Endodermal cell (in vitro differentiated cells): ENCODE measurements around the gene HMGCS2. TPM values are rescaled to one million over a fixed set of nuclear protein-coding genes. Genes with fewer than 3 reads are reported as not detected.

ENCODE experiments used
- DNase-seq: peaks from one replicate; pipeline ENCODE4 v3.0.0-alpha.2; 2017
- H3K27ac ChIP-seq: 2 replicates; pipeline ENCODE4 v1.5.1; 2013; ENCODE audit warnings: mild to moderate bottlenecking, low read depth, low read length, moderate library complexity
- H3K27me3 ChIP-seq: 2 replicates; pipeline ENCODE4 v1.6.1; 2013; ENCODE audit warnings: mild to moderate bottlenecking, low read length, moderate library complexity; ENCODE audit not compliant: insufficient read depth, control insufficient read depth, poor library complexity, severe bottlenecking
- H3K36me3 ChIP-seq: 2 replicates; pipeline ENCODE4 v1.7.0; 2013; ENCODE audit warnings: mild to moderate bottlenecking, low read length, moderate library complexity; ENCODE audit not compliant: control insufficient read depth, insufficient read depth
- H3K4me1 ChIP-seq: one replicate; pipeline ENCODE4 v1.7.0; 2013; ENCODE audit warnings: low read length; ENCODE audit not compliant: control insufficient read depth, insufficient read depth
- H3K4me3 ChIP-seq: 2 replicates; pipeline ENCODE4 v1.5.1; 2013; ENCODE audit warnings: mild to moderate bottlenecking, low read length, moderate library complexity
- H3K9ac ChIP-seq: 2 replicates; pipeline ENCODE4 v1.6.1; 2013; ENCODE audit warnings: mild to moderate bottlenecking, low read length, moderate library complexity; ENCODE audit not compliant: poor library complexity, severe bottlenecking; ENCODE audit errors: extremely low read depth
- H3K9me3 ChIP-seq: 2 replicates; pipeline ENCODE4 v1.6.1; 2013; ENCODE audit warnings: mild to moderate bottlenecking, low read length, moderate library complexity; ENCODE audit not compliant: control insufficient read depth
- H3K27ac Mint-ChIP-seq: 2 replicates; pipeline ENCODE4 v1.8.0; 2020; ENCODE audit warnings: mixed read lengths
- H3K27me3 Mint-ChIP-seq: 2 replicates; pipeline ENCODE4 v1.8.0; 2021; ENCODE audit warnings: mild to moderate bottlenecking, mixed read lengths; ENCODE audit not compliant: insufficient read depth
- H3K36me3 Mint-ChIP-seq: 2 replicates; pipeline ENCODE4 v1.8.0; 2020; ENCODE audit warnings: low read depth, mixed read lengths
- H3K4me1 Mint-ChIP-seq: 2 replicates; pipeline ENCODE4 v1.8.0; 2020; ENCODE audit warnings: mixed read lengths
- H3K4me3 Mint-ChIP-seq: 2 replicates; pipeline ENCODE4 v1.8.0; 2020; ENCODE audit warnings: mild to moderate bottlenecking, moderate library complexity, mixed read lengths
- H3K9me3 Mint-ChIP-seq: 2 replicates; pipeline ENCODE4 v1.8.0; 2020; ENCODE audit warnings: mild to moderate bottlenecking, mixed read lengths
- WGBS, 2 experiments: methylation state at CpG; one replicate each; pipeline versions ENCODE4 v1.1.5 to v1.1.7; 2013; ENCODE audit warnings: missing lambda C conversion rate in 2 of 2, mixed read lengths in 1 of 2; ENCODE audit not compliant: insufficient coverage in 1 of 2, insufficient read length in 1 of 2; 5-methylcytosine and 5-hydroxymethylcytosine counted together
- total RNA-seq, 2 donors: library from RNA; stranded (reverse); fragmentation: NEBNext Ultra II Directional in 1 of 2; extraction: Animal tissue kit (Norgen Biotek cat#: 25700) in 1 of 2; gene quantifications; 2 replicates in 1 of 2; 3 replicates in 1 of 2; pipeline ENCODE4 v1.2.1, GENCODE V29; 2021
- TF ChIP-seq, protein P1 (sequence below): fragments of 200-600 bp; sonication (generic); conservative IDR thresholded peaks from 2 replicates; pipeline ENCODE4 v1.5.0; 2021; ENCODE audit warnings: antibody characterized with exemption, mild to moderate bottlenecking

HMGCS2 gene
- total RNA-seq, 2 donors from 2014 or later: not detected

GRCh38 chr1:119797606-119798005, 28.9 kb upstream of the HMGCS2 start:
- Histone ChIP-seq H3K27ac (no peak overlapping the region), H3K27me3 (no peaks in the 10 kb centered on the region), H3K36me3 (no peaks in the 10 kb centered on the region), H3K4me1 (peaks cover 4% of the 10 kb centered on the region), H3K9me3 (no peaks in the 10 kb centered on the region), H3K4me3 (no peak overlapping the region), H3K9ac (no peak overlapping the region)
- DNase-seq: no peak
- Mint-ChIP-seq H3K36me3 (no peaks in the 10 kb centered on the region), H3K27ac (no peak overlapping the region), H3K4me3 (no peak overlapping the region), H3K27me3 (no peaks in the 10 kb centered on the region), H3K4me1 (peaks cover 11% of the 10 kb centered on the region), H3K9me3 (no peaks in the 10 kb centered on the region)
- 93 to 98% methylated on average over 4 to 7 of the region's 7 CpGs for WGBS, 2 experiments
- TF ChIP-seq, protein P1, sequence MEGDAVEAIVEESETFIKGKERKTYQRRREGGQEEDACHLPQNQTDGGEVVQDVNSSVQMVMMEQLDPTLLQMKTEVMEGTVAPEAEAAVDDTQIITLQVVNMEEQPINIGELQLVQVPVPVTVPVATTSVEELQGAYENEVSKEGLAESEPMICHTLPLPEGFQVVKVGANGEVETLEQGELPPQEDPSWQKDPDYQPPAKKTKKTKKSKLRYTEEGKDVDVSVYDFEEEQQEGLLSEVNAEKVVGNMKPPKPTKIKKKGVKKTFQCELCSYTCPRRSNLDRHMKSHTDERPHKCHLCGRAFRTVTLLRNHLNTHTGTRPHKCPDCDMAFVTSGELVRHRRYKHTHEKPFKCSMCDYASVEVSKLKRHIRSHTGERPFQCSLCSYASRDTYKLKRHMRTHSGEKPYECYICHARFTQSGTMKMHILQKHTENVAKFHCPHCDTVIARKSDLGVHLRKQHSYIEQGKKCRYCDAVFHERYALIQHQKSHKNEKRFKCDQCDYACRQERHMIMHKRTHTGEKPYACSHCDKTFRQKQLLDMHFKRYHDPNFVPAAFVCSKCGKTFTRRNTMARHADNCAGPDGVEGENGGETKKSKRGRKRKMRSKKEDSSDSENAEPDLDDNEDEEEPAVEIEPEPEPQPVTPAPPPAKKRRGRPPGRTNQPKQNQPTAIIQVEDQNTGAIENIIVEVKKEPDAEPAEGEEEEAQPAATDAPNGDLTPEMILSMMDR: no peak

DNA sequence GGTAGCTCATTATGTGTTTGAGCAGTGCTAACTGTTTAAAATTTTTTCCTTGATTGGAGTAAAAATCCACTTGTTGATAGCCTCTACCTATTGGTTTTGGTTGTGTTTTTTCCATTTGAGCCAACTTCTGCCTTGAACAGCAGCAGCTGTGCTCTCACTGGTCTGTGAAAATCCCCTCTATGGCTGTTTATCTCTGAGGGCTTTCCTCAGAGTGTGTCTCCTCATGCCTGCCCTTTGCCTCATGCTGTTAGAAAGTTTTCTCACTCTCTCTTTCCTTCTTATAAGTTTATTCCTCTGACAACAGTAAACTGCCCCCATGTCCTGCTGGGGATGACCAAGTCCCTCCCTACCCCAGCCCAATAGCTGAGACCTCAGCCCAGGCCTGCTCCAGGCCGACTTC, 28.5 kb upstream of the HMGCS2 start:
- H3K4me3 ChIP-seq: no peak overlapping the region
- peaks cover 4% of the 10 kb centered on the region for H3K4me1 ChIP-seq
- TF ChIP-seq, protein P1: no peak
- no peak overlapping the region for H3K4me3 Mint-ChIP-seq
- WGBS, 2 experiments: 94% methylated on average over 1 of the region's 1 CpG; no CpG with 5 or more reads in 1 of the 2 experiments
- no peak overlapping the region for H3K27ac ChIP-seq
- no peak overlapping the region for H3K9ac ChIP-seq
- peaks cover 11% of the 10 kb centered on the region for H3K4me1 Mint-ChIP-seq
- no peaks in the 10 kb centered on the region for H3K27me3 ChIP-seq
- H3K27me3 Mint-ChIP-seq: no peaks in the 10 kb centered on the region
- no peaks in the 10 kb centered on the region for H3K36me3 Mint-ChIP-seq
- DNase-seq: no peak
- no peaks in the 10 kb centered on the region for H3K9me3 Mint-ChIP-seq
- no peak overlapping the region for H3K27ac Mint-ChIP-seq
- no peaks in the 10 kb centered on the region for H3K9me3 ChIP-seq
- H3K36me3 ChIP-seq: no peaks in the 10 kb centered on the region

DNA sequence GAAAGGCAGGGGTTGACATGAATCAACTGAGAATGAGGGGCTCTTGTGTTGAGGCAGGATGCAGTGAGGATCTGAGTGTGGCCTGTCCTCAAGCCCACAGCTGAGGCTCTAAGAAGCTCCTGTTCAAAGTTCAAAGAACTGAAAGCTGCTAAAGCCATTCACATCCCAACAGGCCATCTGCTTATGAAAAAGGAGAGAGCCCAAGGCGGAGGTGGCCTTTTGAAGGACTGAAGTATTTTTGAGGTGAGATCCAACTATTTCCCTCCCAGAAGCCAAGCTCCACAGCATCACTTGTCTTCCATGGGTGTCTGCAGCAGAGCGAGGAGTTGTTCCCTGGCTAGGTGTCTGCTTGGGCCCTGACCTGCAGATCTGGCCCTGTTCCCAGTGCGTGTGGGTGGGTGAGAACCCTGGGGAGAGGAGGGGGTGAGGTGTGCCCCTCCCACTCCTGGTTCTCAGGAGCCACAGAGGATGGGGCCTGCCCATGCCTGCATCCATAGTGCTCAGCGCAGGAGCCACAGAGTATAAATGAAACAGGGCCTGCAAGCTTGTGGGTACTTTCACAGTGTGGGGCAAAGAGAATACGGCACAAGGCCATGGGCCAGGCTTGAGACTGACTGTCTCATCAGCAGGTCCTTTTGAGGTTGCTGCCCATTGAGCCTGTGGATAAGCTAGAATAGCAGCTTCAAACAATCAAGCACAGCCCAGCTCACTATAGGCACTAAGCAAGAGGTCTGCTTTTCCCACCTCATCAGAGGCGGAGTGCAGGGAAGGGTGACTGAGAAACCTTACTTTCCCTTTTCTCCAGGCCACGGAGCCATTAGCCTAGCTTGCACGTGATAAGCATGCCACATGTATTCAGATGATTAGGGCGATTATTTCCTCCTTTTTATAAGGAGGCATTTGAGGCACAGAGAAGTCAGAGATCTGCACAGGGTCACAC, 26.8 kb upstream of the HMGCS2 start:
- DNase-seq: no peak
- 88 to 90% methylated on average over 7 to 9 of the region's 9 CpGs for WGBS, 2 experiments
- H3K27ac ChIP-seq: no peak overlapping the region

More for the DNA sequence above, 26.8 kb upstream of the HMGCS2 start:
- Mint-ChIP-seq H3K9me3 (no peaks in the 10 kb centered on the region), H3K27ac (no peak overlapping the region), H3K4me3 (no peak overlapping the region), H3K36me3 (no peaks in the 10 kb centered on the region), H3K4me1 (peaks cover 25% of the 10 kb centered on the region), H3K27me3 (no peaks in the 10 kb centered on the region)
- TF ChIP-seq, protein P1: no peak
- H3K9ac ChIP-seq: no peak overlapping the region
- peaks cover 8% of the 10 kb centered on the region for H3K4me1 ChIP-seq
- H3K9me3 ChIP-seq: no peaks in the 10 kb centered on the region
- no peaks in the 10 kb centered on the region for H3K36me3 ChIP-seq
- no peaks in the 10 kb centered on the region for H3K27me3 ChIP-seq
- H3K4me3 ChIP-seq: no peak overlapping the region
